Adrenal gland (tissue), 5 donors: ENCODE results near the gene ANGPTL4.

Experiments
- CTCF ChIP-seq, 6 experiments: fragments of 450-650 bp in 4 of 6; fragments of 200-600 bp in 2 of 6; sonication (generic) in 1 of 6; IDR thresholded peaks; 1 replicate in 5 of 6; 2 replicates in 1 of 6; pipeline versions ENCODE4 v1.5.1 to v1.8.0; 2016 to 2021; ENCODE audit warnings: antibody characterized with exemption in 6 of 6, mild to moderate bottlenecking in 2 of 6, moderate library complexity in 1 of 6
- POLR2A ChIP-seq, 2 donors: fragments of 450-650 bp; IDR thresholded peaks; one replicate each; pipeline ENCODE4 v1.6.1; 2017; ENCODE audit warnings: antibody characterized with exemption in 2 of 2, mild to moderate bottlenecking in 2 of 2, moderate library complexity in 1 of 2
- donor health status: DM: no; HTN: no; CAD: no.

GRCh38 chr19:8331263-8331845 lies 32.6 kb upstream of the ANGPTL4 start:
- TF ChIP-seq CTCF (IDR thresholded peaks at IDR 0.05) (no peak), POLR2A (IDR thresholded peaks at IDR 0.05) (no peak)
